ENCODE results near the gene CCDC6.
"Not testable (repeated sequence)": the region's sequence is repeated elsewhere in the genome, so short reads cannot be mapped to it uniquely, and the experiment has no call there.

CCDC6 gene

DNA sequence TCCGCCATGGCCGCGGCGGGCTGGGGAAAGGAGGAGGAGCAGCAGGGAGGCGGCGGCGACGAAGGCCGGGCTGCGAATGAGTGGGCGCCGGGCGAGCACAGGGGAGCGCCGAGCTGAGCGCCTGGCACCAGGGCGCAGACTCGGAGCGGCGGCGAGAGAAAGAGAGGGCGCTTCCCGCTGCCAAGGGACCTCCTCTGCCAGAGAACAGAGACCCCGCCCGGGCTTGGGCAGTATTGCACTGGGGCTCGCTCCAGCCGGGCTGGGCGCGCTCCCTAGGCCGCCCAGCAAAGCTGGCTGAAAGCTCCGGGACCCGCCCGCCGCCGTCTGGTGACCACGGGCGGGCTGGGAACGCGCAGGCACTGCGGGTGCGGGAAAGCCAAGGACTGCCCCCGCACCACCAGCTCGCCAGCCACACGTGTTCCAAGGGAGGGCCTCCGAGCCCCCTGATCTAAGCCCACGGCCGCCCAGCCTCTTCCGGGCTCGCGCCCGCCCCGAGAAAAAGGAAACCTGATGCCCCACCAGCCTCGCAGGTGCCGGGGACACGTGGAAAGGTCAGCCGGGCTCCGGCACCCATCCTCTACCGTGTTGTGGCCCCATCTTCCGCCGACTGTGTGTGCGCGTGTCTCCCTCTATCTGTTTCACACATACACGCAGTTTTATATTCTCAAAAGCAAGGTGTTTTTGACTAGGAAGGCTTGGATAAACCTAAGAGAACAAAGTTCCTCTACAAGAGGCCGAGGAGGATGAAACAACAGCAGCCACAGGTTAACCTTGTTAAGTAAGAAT, at the start of gene CCDC6:
Gene CCDC6 (minus strand): TSS at position 140 of the 786 bp plus-strand sequence. CDS start 132 bp downstream, at position 8.
- peak; percentile 94 for DNase-seq

DNA sequence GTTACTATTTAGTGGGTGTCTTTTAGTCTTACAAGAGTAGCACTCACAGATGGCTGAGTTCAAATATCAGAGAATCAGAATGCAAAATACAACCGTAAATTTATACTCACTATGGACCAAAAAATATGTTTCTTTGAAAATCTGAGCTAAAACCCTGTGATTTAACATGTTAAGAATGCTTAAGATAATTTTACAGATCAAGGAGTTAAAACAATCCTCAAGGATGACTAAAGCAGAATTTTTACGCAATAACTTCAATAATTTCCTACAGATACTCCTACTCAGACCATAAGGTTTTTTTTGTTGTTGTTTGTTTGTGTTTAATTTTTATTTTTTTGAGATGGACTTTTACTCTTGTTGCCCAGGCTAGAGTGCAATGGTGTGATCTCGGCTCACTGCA, 47.9 kb upstream of the CCDC6 start:
- no peak for DNase-seq

DNA sequence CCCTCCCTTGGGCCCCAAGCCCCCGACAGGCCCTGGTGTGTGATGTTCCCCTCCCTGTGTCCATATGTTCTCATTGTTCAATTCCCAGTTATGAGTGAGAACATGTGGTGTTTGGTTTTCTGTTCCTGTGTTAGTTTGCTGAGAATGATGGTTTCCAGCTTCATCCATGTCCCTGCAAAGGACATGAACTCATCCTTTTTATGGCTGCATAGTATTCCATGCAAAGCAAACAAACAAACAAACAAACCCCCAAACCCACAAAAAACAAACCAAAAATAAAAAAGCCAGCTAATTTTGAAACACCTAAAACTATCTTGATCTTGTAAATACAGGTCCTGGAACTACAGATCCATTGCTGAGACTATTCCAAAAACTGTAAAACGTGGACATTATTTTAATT, 47.4 kb upstream of the CCDC6 start:
- DNase-seq: not testable (repeated sequence)

DNA sequence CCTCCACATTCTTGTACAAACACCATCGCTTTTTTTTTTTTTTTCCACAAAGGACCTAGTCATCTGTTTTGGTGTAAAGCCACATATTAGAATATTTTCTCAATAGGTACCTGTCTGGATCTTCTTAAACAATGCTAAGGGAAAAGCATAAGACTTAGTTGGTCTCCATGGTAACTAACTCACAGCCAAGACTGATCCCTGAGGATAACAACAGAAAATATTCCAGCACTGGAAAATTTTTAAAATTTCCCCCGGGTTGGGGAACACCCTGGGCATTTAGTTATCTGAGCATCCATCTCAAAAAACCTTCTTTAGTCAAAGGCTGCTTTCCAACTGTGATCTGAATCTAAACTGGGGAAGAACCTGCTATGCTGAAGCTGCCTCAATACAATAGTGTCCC, 43.7 kb upstream of the CCDC6 start:
- no peak for DNase-seq

DNA sequence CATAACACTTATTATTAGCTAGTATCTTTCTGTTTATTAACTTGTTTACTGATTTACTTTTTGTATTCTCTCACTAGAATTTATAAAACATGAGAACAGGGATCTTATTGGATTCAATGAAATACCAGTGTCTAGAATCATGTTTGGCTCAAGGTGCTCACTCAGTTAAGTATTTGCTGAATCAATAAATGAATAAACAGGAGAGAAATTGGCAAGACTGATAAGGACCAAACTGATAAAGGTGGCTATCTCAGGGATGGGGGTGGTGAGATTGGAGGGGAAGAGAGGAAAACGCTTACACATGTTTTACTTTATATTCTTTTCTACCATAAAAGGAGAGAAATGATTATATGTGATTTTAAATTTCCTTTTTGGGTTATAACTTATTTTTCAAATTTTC, 43.3 kb upstream of the CCDC6 start:
- DNase-seq: no peak

DNA sequence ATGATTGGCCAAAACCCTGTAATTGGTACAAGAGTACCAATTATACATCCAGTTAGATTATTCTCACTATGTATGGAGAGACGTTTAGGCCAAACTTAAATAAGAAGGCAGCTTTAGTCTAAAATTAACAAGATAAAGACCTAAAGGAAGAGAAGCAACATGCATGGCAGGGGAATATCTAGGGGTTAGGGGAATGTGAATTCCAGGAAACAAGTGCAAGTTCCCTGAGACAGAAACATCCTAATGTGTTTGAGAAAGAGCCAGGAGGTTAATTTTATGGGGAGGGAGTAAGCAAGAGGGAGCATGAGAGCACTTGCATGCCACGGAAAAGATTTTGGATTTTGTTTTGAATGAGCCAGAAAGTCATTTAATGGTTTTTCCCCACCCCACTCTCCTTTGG, 39.6 kb upstream of the CCDC6 start:
- no peak for DNase-seq

DNA sequence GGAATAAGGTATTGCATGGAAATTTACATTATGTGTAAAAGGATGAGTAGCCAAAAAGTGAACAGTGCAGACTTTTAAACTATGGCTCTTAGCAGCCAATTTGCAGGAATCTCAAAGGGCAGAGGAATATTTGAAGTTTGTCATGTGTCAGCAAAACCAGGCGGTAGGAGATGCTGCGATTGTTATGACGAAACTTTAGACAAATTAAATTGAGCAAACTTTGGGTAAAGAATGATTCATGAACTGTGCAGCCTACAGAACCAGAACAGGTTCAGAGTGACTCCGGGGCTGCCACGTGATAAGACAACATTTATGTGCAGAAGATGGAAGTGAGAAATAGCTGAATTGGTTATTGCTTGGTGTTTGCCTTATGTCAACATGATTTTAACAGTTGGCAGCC, 39.2 kb upstream of the CCDC6 start:
- no peak for DNase-seq

DNA sequence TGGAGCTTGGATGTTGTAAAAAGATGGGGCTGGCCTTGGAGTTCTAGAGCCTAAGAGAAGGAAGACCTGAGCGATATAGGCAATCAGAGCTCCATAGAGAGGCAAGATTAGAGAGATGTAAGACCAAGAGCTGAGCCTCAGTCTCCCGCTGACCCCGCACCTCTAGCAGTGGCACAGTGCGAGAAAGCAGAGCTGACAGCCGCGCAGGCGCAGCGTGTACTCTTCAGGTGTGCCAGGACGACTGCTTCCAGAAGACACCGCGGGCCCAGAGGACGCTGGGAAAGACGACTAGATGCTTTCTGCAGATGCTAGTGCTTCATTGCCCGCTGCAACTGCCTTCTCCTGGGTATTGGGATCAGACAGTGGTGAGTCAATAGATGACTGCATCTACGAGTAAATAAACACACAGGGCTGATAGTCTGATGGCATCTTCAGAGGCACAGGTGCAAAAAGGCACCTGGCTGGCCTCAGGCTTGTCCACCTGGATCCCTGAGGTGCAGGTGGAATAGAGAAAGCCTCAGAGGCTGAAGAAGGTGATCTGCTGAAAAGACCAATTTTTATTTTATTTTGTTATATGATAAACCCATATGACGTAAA, 38.1 kb upstream of the CCDC6 start:
- DNase-seq: no peak

DNA sequence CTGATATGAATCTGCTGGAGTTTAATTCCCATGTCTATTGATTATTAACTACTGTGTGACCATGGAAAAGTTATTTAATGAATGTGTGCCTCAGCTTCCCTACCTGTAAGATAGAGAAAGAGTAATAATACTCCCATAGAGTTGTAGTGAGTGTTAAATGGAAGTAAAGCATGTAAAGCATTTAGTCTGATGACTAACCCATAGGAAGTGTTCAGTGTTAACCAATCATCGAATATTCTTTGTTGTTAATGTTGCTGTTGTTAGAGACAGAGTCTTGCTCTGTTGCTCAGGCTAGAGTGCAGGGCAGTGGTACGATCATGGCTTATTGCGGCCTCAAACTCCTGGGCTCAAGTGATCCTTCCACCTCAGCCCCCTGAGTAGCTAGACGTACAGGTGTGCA, 36.2 kb upstream of the CCDC6 start:
- DNase-seq: no peak

DNA sequence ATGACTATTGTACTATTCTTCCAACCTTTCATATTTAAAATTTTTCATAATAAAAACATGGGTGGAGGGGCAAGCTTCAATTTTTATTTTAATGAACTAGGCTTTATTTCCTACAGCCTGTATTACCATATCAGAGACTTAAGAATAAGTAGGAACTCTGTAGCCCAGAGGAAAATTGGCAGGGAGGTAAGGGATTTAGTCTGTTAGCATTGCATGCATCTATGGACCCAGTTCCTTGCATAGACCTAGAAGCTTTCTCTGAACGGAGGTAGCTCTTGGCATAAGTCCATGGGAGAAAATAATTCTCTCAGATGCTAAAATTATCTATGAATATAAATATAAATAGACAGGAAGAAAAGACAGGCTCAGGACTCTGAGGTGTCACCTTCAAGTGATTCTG, 31.4 kb upstream of the CCDC6 start:
- no peak for DNase-seq

DNA sequence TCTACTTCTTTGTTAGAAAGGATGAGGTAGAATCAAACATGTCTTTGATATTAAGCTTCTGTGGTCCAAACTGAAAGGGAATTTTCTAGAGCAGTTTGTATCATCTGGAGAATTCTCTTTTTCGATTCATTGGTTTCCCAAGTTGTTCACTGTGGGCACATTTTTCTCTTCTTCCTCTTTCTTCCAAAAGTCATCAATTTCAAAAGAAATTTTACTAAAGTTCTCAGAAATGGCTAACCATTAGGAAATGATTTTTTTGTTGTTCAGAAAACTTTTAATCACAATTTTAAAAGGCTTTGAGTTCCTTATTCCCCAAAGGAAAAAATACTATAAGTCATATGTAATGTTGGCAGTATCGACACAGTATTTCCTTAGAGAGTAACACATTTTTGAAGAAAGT, 28.3 kb upstream of the CCDC6 start:
- DNase-seq: no peak

DNA sequence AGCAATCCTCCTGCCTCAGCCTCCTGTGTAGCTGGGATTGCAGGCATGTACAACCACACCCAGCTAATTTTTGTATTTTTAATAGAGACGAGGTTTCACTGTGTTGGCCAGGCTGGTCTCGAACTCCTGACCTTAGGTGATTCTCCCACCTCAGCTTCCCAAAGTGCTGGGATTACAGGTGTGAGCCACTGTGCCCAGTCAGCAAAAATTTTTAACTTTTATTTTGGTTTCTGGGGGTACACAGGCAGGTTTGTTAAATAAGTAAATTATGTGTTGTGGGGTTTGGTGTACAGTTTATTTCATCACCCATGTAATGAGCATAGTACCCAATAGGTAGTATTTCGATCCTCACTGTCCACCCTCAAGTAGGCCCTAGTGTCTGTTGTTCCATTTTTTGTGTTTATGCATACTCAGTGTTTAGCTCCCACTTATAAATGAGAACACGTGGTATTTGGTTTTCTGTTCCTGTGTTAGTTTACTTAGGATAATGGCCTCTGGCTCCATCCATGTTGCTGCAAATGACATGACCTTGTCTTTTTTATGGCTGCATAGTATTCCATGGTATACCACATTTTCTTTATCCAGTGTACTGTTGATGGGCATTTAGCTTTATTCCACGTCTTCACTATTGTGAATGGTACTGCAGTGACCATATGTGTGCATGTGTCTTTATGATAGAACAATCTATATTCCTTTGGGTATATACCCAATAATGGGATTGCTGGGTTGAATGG, 24.6 kb upstream of the CCDC6 start:
- DNase-seq: not testable (repeated sequence)

DNA sequence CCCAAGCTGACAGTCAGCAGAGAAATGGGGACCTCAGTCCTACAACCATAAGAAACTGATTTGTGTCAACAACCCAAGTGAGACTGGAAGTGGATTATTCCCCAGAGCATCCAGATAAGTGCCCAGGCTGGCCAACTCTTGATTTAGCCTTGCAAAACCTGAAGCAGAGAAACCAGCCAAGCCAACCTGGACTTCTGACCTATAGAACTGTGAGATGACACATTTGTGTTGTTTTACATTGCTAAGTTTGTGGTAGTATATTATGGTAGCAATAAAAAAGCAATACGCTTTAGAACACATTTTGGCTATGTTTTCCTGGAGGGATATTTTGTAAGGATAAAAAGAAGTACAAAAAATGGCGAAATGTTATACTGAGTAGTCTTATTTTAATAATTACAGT, 19.7 kb upstream of the CCDC6 start:
- DNase-seq: no peak

DNA sequence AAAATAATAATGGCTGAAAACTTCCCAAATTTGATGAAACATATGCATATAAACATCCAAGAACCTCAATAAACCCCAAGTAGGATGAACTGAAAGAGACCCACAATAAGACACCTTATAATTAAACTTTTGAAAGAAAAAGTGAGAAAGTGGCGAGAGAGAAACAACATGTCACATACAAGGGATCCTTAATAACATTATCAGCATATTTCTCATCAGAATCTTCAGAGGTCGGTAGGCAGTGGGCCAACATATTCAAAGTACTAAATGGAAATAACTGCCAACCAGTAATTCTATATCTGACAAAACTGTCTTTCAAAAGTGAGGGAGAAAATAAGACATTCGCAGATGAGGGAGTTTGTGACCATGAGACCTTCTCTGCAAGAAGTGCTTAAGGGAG, 16.6 kb upstream of the CCDC6 start:
- no peak for DNase-seq

DNA sequence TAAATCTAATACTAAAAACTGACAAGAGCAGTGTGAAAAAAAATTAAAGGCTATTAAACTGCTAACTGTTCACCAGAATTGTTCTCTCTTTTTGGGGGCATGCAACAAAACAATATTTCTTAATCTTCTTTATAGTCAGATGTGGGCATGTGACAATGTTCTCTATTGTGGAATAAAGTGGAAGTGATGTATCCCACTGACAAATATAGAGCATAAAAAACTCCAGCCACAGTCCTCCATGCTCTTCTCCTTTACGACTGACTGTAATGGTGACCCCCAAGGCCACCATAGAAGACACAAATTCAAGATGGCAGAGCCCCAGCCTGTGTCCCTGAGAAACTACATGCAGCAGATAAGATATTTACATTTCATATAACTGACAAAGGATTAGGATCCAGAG, 11.6 kb upstream of the CCDC6 start:
- no peak for DNase-seq

DNA sequence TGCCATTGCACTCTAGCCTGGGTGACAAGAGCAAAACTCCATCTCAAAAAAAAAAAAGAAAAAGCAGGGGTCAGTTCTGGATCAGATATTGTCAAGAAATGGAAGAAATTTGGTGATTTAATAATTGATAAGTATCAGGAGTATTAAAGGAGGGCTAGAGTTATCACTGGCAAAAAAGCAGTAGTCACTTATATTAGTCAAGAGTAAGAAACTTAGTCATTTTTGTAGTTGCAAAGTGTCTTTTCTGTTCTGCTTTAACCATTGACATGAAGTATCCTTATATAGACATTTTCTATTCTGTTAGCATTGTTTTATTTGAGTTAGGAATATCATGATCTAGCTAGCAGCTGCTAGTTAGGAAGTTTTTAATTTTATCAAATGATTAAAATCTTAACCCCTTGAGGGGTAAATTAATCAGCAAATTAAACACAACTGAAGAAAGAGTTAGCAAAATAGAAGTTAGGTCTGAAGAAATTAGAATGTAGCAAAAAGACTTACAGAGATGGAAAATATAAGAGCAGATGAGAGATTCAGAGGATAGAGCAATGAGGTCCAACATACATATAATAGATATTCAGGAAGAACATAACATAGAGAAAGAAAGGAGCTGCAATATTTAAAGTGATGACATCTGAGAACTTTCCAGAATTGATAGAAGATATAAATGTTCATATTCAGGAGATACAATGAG, 7.3 kb upstream of the CCDC6 start:
- no peak for DNase-seq

DNA sequence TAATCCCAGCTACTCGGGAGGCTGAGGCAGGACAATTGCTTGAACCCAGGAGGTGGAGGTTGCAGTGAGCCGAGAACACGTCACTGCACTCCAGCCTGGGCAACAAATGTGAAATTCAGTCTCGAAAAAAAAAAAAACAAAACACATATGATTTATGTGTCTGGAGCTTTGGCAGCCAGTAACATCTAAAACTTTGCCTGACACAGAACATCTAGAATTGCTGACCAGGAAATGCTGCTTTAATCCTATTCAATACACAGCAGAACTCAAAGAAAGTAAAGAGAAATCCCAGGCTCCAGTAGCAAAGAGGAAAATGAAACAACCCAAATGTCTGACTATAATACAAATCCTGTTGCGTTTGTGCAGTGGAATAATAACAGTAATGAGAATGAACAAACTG, 4.5 kb upstream of the CCDC6 start:
- no peak for DNase-seq

DNA sequence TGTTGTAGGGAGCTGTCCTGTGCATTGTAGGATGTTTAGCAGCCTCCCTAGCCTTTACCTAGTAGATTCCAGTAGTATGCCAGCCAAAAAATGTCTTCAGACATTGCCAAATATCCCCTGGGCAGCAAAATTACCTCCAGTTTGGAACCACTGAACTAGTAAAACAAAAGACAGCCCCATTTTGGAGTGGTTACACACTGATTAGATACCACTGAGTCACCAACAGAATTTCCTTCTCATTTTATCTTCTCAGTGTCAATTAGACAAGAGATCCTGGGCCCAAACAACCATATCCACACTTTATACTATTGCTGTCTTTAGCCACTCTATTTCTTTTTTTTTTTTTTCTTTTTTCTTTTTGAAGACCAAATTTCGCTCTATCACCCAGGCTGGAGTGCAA, 3.5 kb upstream of the CCDC6 start:
- peak; percentile 48 for DNase-seq

DNA sequence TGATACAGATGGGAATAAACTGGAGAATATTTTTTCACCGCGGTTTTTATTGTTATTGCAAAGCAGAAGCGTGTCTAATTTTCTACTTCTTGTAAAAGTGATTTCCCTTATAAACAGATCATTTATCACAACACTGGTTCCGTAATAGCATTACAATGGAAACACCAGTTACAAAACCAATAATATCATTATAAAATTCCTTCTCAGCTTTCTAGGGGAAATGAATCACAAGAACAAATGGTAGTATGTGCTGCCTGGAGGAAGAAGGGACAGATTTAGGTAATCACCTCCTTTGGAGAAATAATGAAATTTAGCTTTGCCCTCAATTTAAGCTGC, 2.4 kb upstream of the CCDC6 start:
- no peak for DNase-seq

DNA sequence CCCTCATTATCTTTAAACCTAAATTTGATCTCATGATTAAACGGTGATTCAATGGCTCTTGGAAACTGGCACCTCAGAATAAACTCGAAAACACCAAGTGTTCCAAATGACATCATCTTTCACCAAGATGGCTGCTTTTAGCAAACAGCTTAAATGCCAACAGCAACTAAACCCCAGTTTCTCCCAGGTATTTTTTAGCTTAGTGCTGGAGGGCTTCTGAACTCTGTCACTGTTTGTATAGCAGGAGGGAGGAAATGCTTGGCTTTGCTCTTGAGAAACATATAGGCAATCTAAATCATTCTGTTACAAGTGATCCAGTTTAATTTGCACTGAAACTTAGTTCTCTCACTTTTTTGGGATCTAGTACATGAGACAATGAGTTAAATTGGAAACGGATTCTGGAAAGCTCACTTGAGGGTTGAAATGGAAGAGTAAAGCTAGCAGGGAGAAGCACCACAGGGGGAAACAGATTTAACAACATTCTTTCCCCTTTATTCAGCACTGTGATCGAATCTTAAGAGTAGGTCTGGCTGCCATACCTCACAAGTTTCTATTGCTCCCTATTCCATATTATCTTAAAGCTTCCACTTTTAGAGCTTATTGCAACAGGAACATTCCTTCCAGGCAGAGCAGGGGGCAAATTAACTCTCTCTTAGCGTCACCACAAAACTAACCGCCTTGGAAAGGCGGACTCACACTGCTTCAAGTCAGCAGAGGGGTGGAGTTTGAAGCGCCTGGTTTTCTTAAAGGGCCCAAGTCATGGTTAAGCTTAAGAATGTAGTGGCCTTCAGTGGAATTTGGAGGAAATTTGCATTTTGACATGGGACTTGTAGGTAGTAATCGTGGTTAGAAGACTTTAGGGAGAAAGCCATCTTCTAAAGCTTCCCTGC, 1.8 kb upstream of the CCDC6 start:
- DNase-seq: peak; percentile 95

DNA sequence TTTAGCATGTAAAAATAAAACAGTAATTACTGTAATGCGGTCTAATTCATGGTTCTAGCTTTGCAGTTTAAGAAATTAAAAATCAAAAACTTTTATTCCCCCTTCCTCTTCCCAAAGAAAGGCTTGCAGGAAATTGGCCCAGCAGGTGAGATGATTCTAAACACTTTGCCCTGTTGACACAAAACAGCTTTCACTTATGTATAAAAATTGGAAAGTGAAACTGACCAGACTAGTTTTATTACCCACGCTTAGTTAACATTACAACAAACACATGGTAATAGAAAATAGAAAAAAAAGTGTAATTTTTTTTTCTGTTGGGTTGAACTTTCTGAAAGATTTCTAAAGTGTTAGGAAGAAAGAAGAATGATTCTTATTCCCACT, 1.2 kb upstream of the CCDC6 start:
- no peak for DNase-seq

DNA sequence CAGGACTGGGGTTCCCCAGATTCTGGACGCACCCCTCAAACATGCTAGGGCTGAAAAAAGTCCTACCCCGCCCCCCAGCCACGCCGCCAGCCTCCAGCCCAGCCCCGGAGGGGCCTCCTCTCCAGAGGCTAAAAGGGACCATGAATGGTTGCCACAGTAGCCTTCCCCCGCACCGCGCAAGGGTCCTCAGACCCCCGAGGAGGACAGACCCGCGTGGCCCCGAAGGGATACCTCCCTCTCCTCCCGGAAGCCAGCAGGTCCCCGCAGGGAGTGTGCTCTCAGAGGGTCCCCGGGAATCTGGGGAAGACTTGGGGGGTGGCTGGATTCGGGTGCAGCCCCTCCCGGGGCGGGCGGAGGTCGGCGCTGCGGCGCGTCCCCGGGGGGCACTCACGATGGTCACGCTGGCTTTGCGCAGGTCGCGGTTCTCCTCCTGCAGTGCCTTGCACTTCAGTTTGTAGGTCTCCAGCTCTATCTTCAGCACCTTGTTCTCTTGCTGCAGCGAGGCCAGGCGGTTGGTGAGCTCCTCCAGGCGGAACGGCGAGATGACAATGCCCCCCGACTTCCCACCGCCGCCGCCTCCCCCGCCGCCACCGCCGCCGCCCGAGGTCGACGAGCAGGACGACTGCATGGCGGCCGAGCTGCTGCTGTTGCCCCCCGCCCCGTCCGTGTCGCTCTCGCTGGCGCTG, 482 bp downstream of the CCDC6 start:
- DNase-seq: no peak

Data from hematopoietic multipotent progenitor cell treated with erythropoietin and hydrocortisone succinate and interleukin-3 and kit ligand, for 8 days (in vitro differentiated cells).